Measurements from ENCODE around the gene PIK3C2B. TPM values are rescaled to one million over a fixed set of nuclear protein-coding genes. Genes with fewer than 3 reads are reported as not detected.
A peak's percentile ranks its signal among the peaks of the same experiment; 100 is the strongest.

The PIK3C2B gene
- total RNA-seq, 4 donors from 2014 or later: 7.9 to 18.2 (median 16.1) TPM

DNA sequence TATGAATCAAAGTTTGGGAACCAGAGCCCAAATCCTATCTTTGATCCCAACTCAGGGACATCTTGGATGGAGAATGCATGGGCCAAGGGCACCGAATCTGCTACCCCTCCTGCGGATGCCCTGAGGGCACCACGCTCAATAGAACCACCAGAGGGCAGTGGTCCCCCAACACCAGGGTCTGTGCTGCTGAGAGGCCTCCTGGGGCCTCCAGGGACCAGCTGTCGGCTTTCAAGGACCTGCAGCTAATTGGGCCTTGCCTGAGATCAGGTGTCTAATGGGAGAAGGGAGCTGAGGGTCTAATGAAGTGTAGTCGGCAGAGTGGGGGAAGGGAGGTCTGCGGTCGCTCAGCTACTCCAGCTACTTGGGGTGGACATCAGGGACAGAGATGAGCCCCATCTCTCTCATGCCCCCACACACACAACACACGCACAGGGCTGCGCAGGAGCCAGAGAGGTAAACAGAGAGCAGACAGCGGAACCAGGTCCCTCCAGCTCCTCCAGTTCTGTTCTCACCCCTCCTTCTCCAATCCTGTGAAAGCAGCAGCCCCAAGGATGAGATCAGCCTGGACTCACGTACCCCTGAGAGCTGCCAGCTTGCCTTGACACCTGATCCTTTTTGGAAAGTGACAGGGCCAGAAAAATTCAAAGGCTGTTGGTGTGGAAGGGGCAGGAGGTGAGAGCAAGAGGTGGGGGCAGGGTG is 48.0 kb downstream of the PIK3C2B start:
- H3K36me3 ChIP-seq: peaks cover 0 to 92% of the 10 kb centered on the region in 2 donors
- peak; percentile 84 for ATAC-seq
- peak overlapping the region in 3 of 4 donors; percentile 9 to 48 (median 36) for H3K27ac ChIP-seq
- TF ChIP-seq POLR2A (IDR thresholded peaks at IDR 0.05) (no peak), POLR2AphosphoS5 (IDR thresholded peaks at IDR 0.05) (no peak)
- TF ChIP-seq, protein P1, sequence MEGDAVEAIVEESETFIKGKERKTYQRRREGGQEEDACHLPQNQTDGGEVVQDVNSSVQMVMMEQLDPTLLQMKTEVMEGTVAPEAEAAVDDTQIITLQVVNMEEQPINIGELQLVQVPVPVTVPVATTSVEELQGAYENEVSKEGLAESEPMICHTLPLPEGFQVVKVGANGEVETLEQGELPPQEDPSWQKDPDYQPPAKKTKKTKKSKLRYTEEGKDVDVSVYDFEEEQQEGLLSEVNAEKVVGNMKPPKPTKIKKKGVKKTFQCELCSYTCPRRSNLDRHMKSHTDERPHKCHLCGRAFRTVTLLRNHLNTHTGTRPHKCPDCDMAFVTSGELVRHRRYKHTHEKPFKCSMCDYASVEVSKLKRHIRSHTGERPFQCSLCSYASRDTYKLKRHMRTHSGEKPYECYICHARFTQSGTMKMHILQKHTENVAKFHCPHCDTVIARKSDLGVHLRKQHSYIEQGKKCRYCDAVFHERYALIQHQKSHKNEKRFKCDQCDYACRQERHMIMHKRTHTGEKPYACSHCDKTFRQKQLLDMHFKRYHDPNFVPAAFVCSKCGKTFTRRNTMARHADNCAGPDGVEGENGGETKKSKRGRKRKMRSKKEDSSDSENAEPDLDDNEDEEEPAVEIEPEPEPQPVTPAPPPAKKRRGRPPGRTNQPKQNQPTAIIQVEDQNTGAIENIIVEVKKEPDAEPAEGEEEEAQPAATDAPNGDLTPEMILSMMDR (IDR thresholded peaks at IDR 0.05): peak in 3 of 4 experiments; percentile 79 to 84 (median 79)
- H3K4me3 ChIP-seq: no peak overlapping the region
- H3K27me3 ChIP-seq: no peaks in the 10 kb centered on the region
- WGBS, 2 donors (ENCODE audit: low coverage in 1 of 2): 0% methylated on average over 1 to 2 of the region's 11 CpGs
- peaks cover 0 to 36% (median 8%) of the 10 kb centered on the region in 3 donors for H3K4me1 ChIP-seq
- no peaks in the 10 kb centered on the region for H3K9me3 ChIP-seq

DNA sequence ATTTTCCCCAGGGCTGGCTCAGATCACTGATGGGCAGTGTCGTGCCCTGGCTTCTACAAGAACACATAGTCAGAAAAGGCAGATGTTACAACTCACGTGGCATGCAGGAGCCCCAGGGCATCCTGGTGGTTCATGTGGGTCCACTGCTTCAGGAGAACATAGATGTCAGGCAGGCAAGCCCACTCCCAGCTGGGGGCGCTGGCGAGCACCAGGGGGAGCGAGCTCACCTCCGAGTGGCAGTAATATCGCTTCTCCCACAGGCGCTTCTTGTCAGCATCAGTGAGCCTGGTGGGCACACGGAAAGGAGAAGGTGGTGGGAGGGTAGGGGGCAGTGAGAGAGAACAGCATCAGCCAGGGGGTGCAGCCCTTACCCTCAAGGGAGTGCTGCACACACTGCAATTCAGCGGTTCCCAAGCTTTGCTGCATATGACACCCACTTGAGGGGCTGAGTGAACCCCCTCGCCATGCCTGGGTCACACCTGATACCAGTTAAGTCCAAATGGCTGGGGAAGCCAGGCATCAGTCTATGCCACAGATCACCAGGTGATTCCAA is 48.7 kb downstream of the PIK3C2B start:
- no peak for TF ChIP-seq POLR2A (IDR thresholded peaks at IDR 0.05)
- TF ChIP-seq, protein P1 (IDR thresholded peaks at IDR 0.05): peak in 1 of 4 experiments; percentile 7
- H3K36me3 ChIP-seq: peaks cover 0 to 92% of the 10 kb centered on the region in 2 donors

More for the DNA sequence above, 48.7 kb downstream of the PIK3C2B start:
- H3K4me1 ChIP-seq: peaks cover 0 to 32% (median 8%) of the 10 kb centered on the region in 3 donors
- H3K4me3 ChIP-seq: no peak overlapping the region
- no peaks in the 10 kb centered on the region for H3K9me3 ChIP-seq
- no peak for ATAC-seq
- H3K27me3 ChIP-seq: no peaks in the 10 kb centered on the region
- 40 to 56% methylated on average over 2 to 5 of the region's 11 CpGs for WGBS, 2 donors (ENCODE audit: low coverage in 1 of 2)
- H3K27ac ChIP-seq: peak overlapping the region in 3 of 4 donors; percentile 9 to 48 (median 36)

Other genes starting within 250 kb of the PIK3C2B start
- gene PLEKHA6, start 134.9 kb downstream of the PIK3C2B start, total RNA-seq: 10 to 100 TPM in 2 of 4 donors, 1 to 10 TPM in 2; 8.7 to 17.8 (median 11.4) TPM
- gene PPP1R15B, start 83.0 kb downstream of the PIK3C2B start, total RNA-seq: 10 to 100 TPM; 44.4 to 53.2 (median 50.9) TPM
- gene MDM4, start 21.6 kb upstream of the PIK3C2B start, total RNA-seq: 10 to 100 TPM; 24.3 to 74.1 (median 37.9) TPM
- 10 to 100 TPM in 1 of 4 donors, 1 to 10 TPM in 3; 4.0 to 19.6 (median 7.0) TPM for gene LRRN2, start 190.9 kb upstream of the PIK3C2B start, total RNA-seq

Measured in gastroesophageal sphincter (tissue), 4 donors.